ENCODE results near the gene H3-3A.

The H3-3A gene

DNA sequence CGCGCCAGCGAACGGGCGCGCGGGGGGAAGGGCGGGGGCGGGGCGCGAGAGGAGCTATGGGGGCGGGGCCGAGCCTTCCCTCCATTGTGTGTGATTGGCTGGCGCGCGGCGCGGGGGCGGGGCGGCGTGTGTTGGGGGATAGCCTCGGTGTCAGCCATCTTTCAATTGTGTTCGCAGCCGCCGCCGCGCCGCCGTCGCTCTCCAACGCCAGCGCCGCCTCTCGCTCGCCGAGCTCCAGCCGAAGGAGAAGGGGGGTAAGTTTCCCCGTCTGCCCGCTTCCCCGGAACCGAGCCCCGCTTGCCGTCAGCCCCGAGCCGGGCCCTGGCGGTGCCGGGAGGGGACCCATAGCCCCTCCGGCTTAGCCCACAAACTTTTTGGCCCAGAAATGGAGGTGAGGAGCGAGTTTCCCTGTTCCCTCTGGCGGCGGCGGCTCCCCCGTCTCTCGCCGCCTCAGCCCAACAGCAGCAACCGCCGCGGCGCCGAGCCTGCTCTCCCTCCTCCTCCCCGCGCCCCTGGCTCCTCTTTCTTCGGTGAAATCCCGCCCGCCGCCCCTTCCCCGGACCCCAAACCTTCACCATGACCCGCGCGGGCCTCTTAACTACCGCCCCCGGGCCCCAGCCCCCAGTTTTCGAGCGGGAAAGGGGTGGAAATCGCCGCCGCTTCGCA is at the start of gene H3-3A:
H3-3A (plus strand) TSS at position 159 of the 666 bp plus-strand sequence. CDS start 1,636 bp downstream, outside the sequence.
- TF ChIP-seq POLR2A (IDR thresholded peaks at IDR 0.05; ENCODE audit: extremely low read depth, insufficient read length) = peak; percentile 80
- no peak for TF ChIP-seq CTCF (IDR thresholded peaks at IDR 0.05; ENCODE audit: low read depth, low read length)

GRCh38 chr1:226017070-226017469 is 45.4 kb upstream of the H3-3A start:
- no peak overlapping the region for H3K4me3 ChIP-seq (ENCODE audit: low read depth, low read length)
- no peak for TF ChIP-seq CTCF (IDR thresholded peaks at IDR 0.05; ENCODE audit: low read depth, low read length)
- TF ChIP-seq MAX (IDR thresholded peaks at IDR 0.05; ENCODE audit: low read depth, low read length) = no peak
- TF ChIP-seq POLR2A (IDR thresholded peaks at IDR 0.05; ENCODE audit: extremely low read depth, insufficient read length) = no peak
- no peak for TF ChIP-seq MYC (IDR thresholded peaks at IDR 0.05; ENCODE audit: low read depth, low read length)
- DNase-seq (ENCODE audit: low read depth) = no peak

More for the DNA sequence above, at the start of gene H3-3A:
- H3K4me3 ChIP-seq (ENCODE audit: low read depth, low read length) = peak within 1 kb of the TSS; percentile 95
- peak; percentile 95 for DNase-seq (ENCODE audit: low read depth)

DNA sequence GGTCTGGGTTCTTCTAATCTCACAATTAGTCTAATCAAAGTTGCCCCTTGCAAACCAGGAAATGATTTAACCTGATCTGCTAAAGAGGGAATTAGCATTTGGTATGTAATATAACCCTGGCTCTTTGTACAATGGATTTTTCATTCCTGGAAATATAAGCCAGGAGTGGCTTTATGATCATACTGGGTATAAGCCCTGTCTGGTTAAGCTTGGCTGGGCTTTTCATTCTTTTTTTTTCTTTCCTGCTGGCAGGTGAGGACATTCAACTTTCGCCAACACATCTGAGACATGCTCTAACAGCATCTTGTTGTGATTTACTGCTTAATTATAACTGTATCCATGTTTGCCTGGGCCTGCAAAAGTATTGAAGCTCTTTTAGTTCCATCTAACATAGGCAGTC is 42.9 kb upstream of the H3-3A start:
- no peak overlapping the region for H3K4me3 ChIP-seq (ENCODE audit: low read depth, low read length)
- DNase-seq (ENCODE audit: low read depth) = no peak
- TF ChIP-seq CTCF (IDR thresholded peaks at IDR 0.05; ENCODE audit: low read depth, low read length) (no peak), MYC (IDR thresholded peaks at IDR 0.05; ENCODE audit: low read depth, low read length) (no peak), MAX (IDR thresholded peaks at IDR 0.05; ENCODE audit: low read depth, low read length) (no peak), POLR2A (IDR thresholded peaks at IDR 0.05; ENCODE audit: extremely low read depth, insufficient read length) (no peak)

DNA sequence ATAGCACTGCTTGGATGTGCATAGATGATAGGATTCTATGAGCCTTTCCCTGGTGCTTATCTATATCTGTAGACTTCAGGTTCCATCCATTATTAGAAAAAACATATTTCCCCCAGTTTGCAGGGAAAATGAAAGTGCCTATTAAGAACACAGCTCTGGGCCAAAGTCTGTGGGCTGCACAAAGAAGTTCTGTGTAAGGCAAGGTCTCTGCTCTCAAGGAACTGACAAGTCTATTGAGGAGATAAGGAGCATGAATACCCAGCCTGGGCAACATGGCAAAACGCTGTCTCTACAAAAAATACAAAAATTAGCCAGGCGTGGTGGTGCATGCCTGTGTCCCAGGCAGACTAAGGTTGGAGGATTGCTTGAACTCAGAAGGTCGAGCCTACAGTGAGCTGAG is 41.1 kb upstream of the H3-3A start:
- TF ChIP-seq MYC (IDR thresholded peaks at IDR 0.05; ENCODE audit: low read depth, low read length) = no peak
- TF ChIP-seq MAX (IDR thresholded peaks at IDR 0.05; ENCODE audit: low read depth, low read length) = no peak
- TF ChIP-seq CTCF (IDR thresholded peaks at IDR 0.05; ENCODE audit: low read depth, low read length) = no peak
- no peak for TF ChIP-seq POLR2A (IDR thresholded peaks at IDR 0.05; ENCODE audit: extremely low read depth, insufficient read length)
- no peak for DNase-seq (ENCODE audit: low read depth)
- H3K4me3 ChIP-seq (ENCODE audit: low read depth, low read length) = no peak overlapping the region

DNA sequence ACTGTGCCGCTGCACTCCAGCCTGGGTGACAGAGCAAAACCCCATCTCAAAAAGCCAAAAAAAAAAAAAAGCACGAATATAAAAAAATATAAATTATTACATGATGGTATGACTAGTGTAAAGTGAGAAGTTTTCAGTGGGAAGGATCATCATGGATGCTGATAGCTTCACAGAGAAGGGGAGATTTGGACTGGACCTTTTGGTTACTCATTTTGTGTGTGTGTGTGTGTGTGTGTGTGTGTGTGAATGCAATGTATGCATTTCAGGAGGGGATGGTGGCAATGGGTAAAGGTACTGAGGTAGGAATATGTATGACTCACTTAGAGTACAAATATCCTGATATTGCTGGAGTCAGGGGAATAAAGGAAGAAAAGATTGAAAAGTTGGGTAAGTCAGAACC is 40.7 kb upstream of the H3-3A start:
- DNase-seq (ENCODE audit: low read depth) = no peak
- no peak overlapping the region for H3K4me3 ChIP-seq (ENCODE audit: low read depth, low read length)
- no peak for TF ChIP-seq CTCF (IDR thresholded peaks at IDR 0.05; ENCODE audit: low read depth, low read length)
- TF ChIP-seq POLR2A (IDR thresholded peaks at IDR 0.05; ENCODE audit: extremely low read depth, insufficient read length) = no peak
- TF ChIP-seq MAX (IDR thresholded peaks at IDR 0.05; ENCODE audit: low read depth, low read length) = no peak
- no peak for TF ChIP-seq MYC (IDR thresholded peaks at IDR 0.05; ENCODE audit: low read depth, low read length)

DNA sequence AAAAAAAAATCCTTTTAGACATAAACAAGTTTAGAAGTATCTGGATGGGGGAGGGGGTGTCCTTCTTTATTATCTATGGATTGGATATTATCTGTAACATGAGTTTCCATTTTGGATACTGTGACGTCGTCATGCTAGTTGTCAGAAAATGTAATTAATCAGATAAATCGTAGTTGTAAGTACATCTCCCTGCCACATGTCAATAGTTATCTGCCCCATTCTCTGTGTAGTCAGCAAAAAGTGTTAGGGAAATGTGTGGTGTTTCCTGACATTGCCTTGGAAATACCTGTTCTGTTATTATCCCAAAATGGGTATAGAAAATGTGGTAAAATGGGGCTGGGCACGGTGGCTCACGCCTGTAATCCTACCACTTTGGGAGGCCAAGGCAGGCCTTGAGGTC is 38.8 kb upstream of the H3-3A start:
- DNase-seq (ENCODE audit: low read depth) = no peak
- H3K4me3 ChIP-seq (ENCODE audit: low read depth, low read length) = no peak overlapping the region
- TF ChIP-seq CTCF (IDR thresholded peaks at IDR 0.05; ENCODE audit: low read depth, low read length) = no peak
- TF ChIP-seq MYC (IDR thresholded peaks at IDR 0.05; ENCODE audit: low read depth, low read length) = no peak
- TF ChIP-seq MAX (IDR thresholded peaks at IDR 0.05; ENCODE audit: low read depth, low read length) = no peak
- no peak for TF ChIP-seq POLR2A (IDR thresholded peaks at IDR 0.05; ENCODE audit: extremely low read depth, insufficient read length)
